Muscle layer of duodenum (tissue), 2 donors: ENCODE data around the gene TACC3.

Experiments used
- H3K27ac ChIP-seq: one replicate; pipeline ENCODE4 v1.7.0; 2013; ENCODE audit warnings: mild to moderate bottlenecking, low read length
- H3K27me3 ChIP-seq: one replicate; pipeline ENCODE4 v1.7.0; 2013; ENCODE audit warnings: low read depth, mild to moderate bottlenecking, control low read depth, low read length
- H3K36me3 ChIP-seq, 2 donors: one replicate each; pipeline ENCODE4 v1.7.0; 2013; ENCODE audit warnings: low read length in 2 of 2, control low read depth in 1 of 2, mild to moderate bottlenecking in 1 of 2; ENCODE audit not compliant: insufficient read depth in 2 of 2, control insufficient read depth in 1 of 2
- H3K4me1 ChIP-seq, 2 donors: one replicate each; pipeline ENCODE4 v1.7.0; 2013; ENCODE audit warnings: low read length in 2 of 2, mild to moderate bottlenecking in 2 of 2, control low read depth in 1 of 2, moderate library complexity in 1 of 2; ENCODE audit not compliant: insufficient read depth in 2 of 2, control insufficient read depth in 1 of 2
- H3K4me3 ChIP-seq, 2 donors: one replicate each; pipeline ENCODE4 v1.7.0; 2013; ENCODE audit warnings: low read length in 2 of 2, low read depth in 1 of 2, mild to moderate bottlenecking in 1 of 2
- H3K9me3 ChIP-seq, 2 donors: one replicate each; pipeline ENCODE4 v1.7.0; 2013; ENCODE audit warnings: low read length in 2 of 2, control low read depth in 1 of 2, mild to moderate bottlenecking in 1 of 2; ENCODE audit not compliant: control insufficient read depth in 1 of 2
- donor health status: healthy.

The TACC3 gene

GRCh38 chr4:1727117-1728031 is 6.1 kb downstream of the TACC3 start:
- H3K27me3 ChIP-seq = no peaks in the 10 kb centered on the region
- H3K27ac ChIP-seq = no peak overlapping the region
- H3K4me1 ChIP-seq = peaks cover 0 to 5% of the 10 kb centered on the region in 2 donors
- H3K36me3 ChIP-seq = peaks cover 6 to 20% of the 10 kb centered on the region in 2 donors
- H3K4me3 ChIP-seq = no peak overlapping the region
- no peaks in the 10 kb centered on the region for H3K9me3 ChIP-seq

GRCh38 chr4:1728061-1728980 is 7.0 kb downstream of the TACC3 start:
- Histone ChIP-seq H3K27ac (no peak overlapping the region), H3K9me3 (no peaks in the 10 kb centered on the region), H3K4me1 (no peaks in the 10 kb centered on the region), H3K27me3 (no peaks in the 10 kb centered on the region), H3K4me3 (no peak overlapping the region), H3K36me3 (peaks cover 12 to 28% of the 10 kb centered on the region in 2 donors)

- H3K4me1 ChIP-seq = no peaks in the 10 kb centered on the region
- H3K4me3 ChIP-seq = no peak overlapping the region
- no peak overlapping the region for H3K27ac ChIP-seq
- H3K9me3 ChIP-seq = no peaks in the 10 kb centered on the region
- no peaks in the 10 kb centered on the region for H3K27me3 ChIP-seq
- H3K36me3 ChIP-seq = peaks cover 8 to 38% of the 10 kb centered on the region in 2 donors
Observed at GRCh38 chr4:1730532-1731135, 9.3 kb downstream of the TACC3 start.

GRCh38 chr4:1731180-1731579 is 9.9 kb downstream of the TACC3 start:
- no peak overlapping the region for H3K4me3 ChIP-seq
- H3K27ac ChIP-seq = no peak overlapping the region
- H3K36me3 ChIP-seq = peaks cover 8 to 42% of the 10 kb centered on the region in 2 donors
- H3K9me3 ChIP-seq = no peaks in the 10 kb centered on the region
- H3K27me3 ChIP-seq = no peaks in the 10 kb centered on the region
- H3K4me1 ChIP-seq = no peaks in the 10 kb centered on the region

- no peak overlapping the region for H3K27ac ChIP-seq
- H3K36me3 ChIP-seq = peaks cover 9 to 53% of the 10 kb centered on the region in 2 donors
- peaks cover 2 to 3% of the 10 kb centered on the region in 2 donors for H3K9me3 ChIP-seq
- H3K27me3 ChIP-seq = no peaks in the 10 kb centered on the region
- H3K4me1 ChIP-seq = no peaks in the 10 kb centered on the region
- no peak overlapping the region for H3K4me3 ChIP-seq
Observed at GRCh38 chr4:1732911-1733310, 11.6 kb downstream of the TACC3 start.

GRCh38 chr4:1735215-1735614 is 13.9 kb downstream of the TACC3 start:
- Histone ChIP-seq H3K9me3 (peaks cover 6 to 10% of the 10 kb centered on the region in 2 donors), H3K27me3 (no peaks in the 10 kb centered on the region), H3K4me1 (no peaks in the 10 kb centered on the region), H3K27ac (no peak overlapping the region), H3K36me3 (peaks cover 14 to 65% of the 10 kb centered on the region in 2 donors), H3K4me3 (no peak overlapping the region)

GRCh38 chr4:1736812-1737211 is 15.5 kb downstream of the TACC3 start:
- Histone ChIP-seq H3K27me3 (no peaks in the 10 kb centered on the region), H3K27ac (no peak overlapping the region), H3K4me1 (no peaks in the 10 kb centered on the region), H3K9me3 (peaks cover 6 to 10% of the 10 kb centered on the region in 2 donors), H3K4me3 (no peak overlapping the region), H3K36me3 (peaks cover 17 to 72% of the 10 kb centered on the region in 2 donors)

- Histone ChIP-seq H3K9me3 (peaks cover 6 to 10% of the 10 kb centered on the region in 2 donors), H3K27me3 (no peaks in the 10 kb centered on the region), H3K27ac (no peak overlapping the region), H3K36me3 (peaks cover 12 to 69% of the 10 kb centered on the region in 2 donors), H3K4me1 (no peaks in the 10 kb centered on the region), H3K4me3 (no peak overlapping the region)
Observed at GRCh38 chr4:1737666-1738065, 16.3 kb downstream of the TACC3 start.

- peaks cover 10 to 63% of the 10 kb centered on the region in 2 donors for H3K36me3 ChIP-seq
- no peaks in the 10 kb centered on the region for H3K4me1 ChIP-seq
- H3K9me3 ChIP-seq = peaks cover 6 to 10% of the 10 kb centered on the region in 2 donors
Observed at GRCh38 chr4:1738410-1738809, 17.1 kb downstream of the TACC3 start.

GRCh38 chr4:1739358-1739757 is 18.0 kb downstream of the TACC3 start:
- Histone ChIP-seq H3K27me3 (no peaks in the 10 kb centered on the region), H3K36me3 (peaks cover 10 to 62% of the 10 kb centered on the region in 2 donors), H3K9me3 (peaks cover 6 to 10% of the 10 kb centered on the region in 2 donors), H3K27ac (no peak overlapping the region), H3K4me3 (no peak overlapping the region), H3K4me1 (no peaks in the 10 kb centered on the region)

More at GRCh38 chr4:1738410-1738809, 17.1 kb downstream of the TACC3 start:
- Histone ChIP-seq H3K27ac (no peak overlapping the region), H3K27me3 (no peaks in the 10 kb centered on the region), H3K4me3 (no peak overlapping the region)
